HepG2 (cell line): Measurements from ENCODE around the gene TMEM117. TPM values are rescaled to one million over a fixed set of nuclear protein-coding genes. Genes with fewer than 3 reads are reported as not detected.

Experiments
- ATAC-seq: fragments of 200-7000 bp; cut with Tn5 transposase; 3 replicates; pipeline ENCODE4 v1.9.1; 2020; ENCODE audit warnings: mild to moderate bottlenecking, moderate library complexity
- BruUV-seq: library from RNA; stranded (reverse); fragments of 400-500 nt; replicated peaks from 2 replicates; lab custom pipeline; 2021; lab: Mats Ljungman, UMichigan
- CTCF ChIA-PET: fragments of 300-600 bp; formaldehyde crosslinking; extraction: SDS; loops from one replicate; lab custom pipeline; 2021; ENCODE audit warnings: low total read pairs, inconsistent platforms, low intra/inter-chr PET ratio; lab: Yijun Ruan, JAX
- POLR2A ChIA-PET: fragments of 350-600 bp; sonication (Branson Sonifier 250); formaldehyde crosslinking; loops from one replicate; lab custom pipeline; 2020; ENCODE audit warnings: antibody characterized with exemption, inconsistent platforms; lab: Yijun Ruan, JAX
- DNase-seq: peaks from one replicate; pipeline ENCODE4 v3.0.0-alpha.2; 2015; ENCODE audit warnings: low spot score
- FAIRE-seq: peaks from 3 replicates; lab custom pipeline; 2011; peaks lifted over from hg19 to GRCh38; lab: Jason Lieb, UNC
- H2AFZ ChIP-seq: one replicate; pipeline ENCODE4 v1.6.1; 2011; ENCODE audit warnings: low read length, inconsistent platforms
- H3K27ac ChIP-seq: fragments of 300-600 bp; 3 replicates; pipeline ENCODE4 v1.8.0; 2011; ENCODE audit warnings: mixed run types, mild to moderate bottlenecking, mixed read lengths, low read length, inconsistent platforms; ENCODE audit not compliant: insufficient read depth; ENCODE audit errors: extremely low read length
- H3K27me3 ChIP-seq, 2 experiments: fragments of 200-600 bp in 1 of 2; 2 replicates in 1 of 2; 3 replicates in 1 of 2; pipeline versions ENCODE4 v1.6.0 to v1.8.0; 2011; ENCODE audit warnings: low read length in 2 of 2, mild to moderate bottlenecking in 2 of 2, moderate library complexity in 2 of 2, inconsistent platforms in 1 of 2; ENCODE audit not compliant: insufficient read depth in 2 of 2, control insufficient read depth in 1 of 2
- H3K36me3 ChIP-seq, 2 experiments: fragments of 200-600 bp in 1 of 2; replicated peaks in 1 of 2; 2 replicates in 1 of 2; 3 replicates in 1 of 2; pipeline versions ENCODE4 v1.5.1 to v1.8.0; 2011; ENCODE audit warnings: low read length in 2 of 2, inconsistent platforms in 1 of 2; ENCODE audit not compliant: insufficient read depth in 2 of 2, control insufficient read depth in 1 of 2
- H3K4me1 ChIP-seq: 2 replicates; pipeline ENCODE4 v1.5.1; 2012; ENCODE audit warnings: low read length, inconsistent platforms; ENCODE audit not compliant: insufficient read depth
- H3K4me2 ChIP-seq: 2 replicates; pipeline ENCODE4 v1.6.0; 2011; ENCODE audit warnings: low read depth, low read length, inconsistent platforms
- H3K4me3 ChIP-seq, 3 experiments: fragments of 200-600 bp in 1 of 3; sonication (generic), shearing (Covaris generic) in 1 of 3; replicated peaks in 1 of 3; 2 replicates each; pipeline ENCODE4 v1.5.1; 2011 to 2016; ENCODE audit warnings: low read length in 3 of 3, inconsistent platforms in 2 of 3, low read depth in 2 of 3, mild to moderate bottlenecking in 2 of 3, control low read depth in 1 of 3, mixed read lengths in 1 of 3; ENCODE audit not compliant: insufficient read depth in 1 of 3
- H3K79me2 ChIP-seq: one replicate; pipeline ENCODE4 v1.6.1; 2011; ENCODE audit warnings: low read length, inconsistent platforms; ENCODE audit not compliant: insufficient read depth
- H3K9ac ChIP-seq: 2 replicates; pipeline ENCODE4 v1.6.0; 2011; ENCODE audit warnings: mild to moderate bottlenecking, low read depth, low read length, inconsistent platforms; ENCODE audit not compliant: insufficient read depth
- H3K9me3 ChIP-seq: 2 replicates; pipeline ENCODE4 v1.5.1; 2012; ENCODE audit warnings: mild to moderate bottlenecking, low read length
- H4K20me1 ChIP-seq: 2 replicates; pipeline ENCODE4 v1.6.0; 2011; ENCODE audit warnings: inconsistent platforms, mild to moderate bottlenecking, low read length, moderate library complexity; ENCODE audit not compliant: insufficient read depth
- AGO1 ChIP-seq: fragments of 200-400 bp; formaldehyde crosslinking; IDR thresholded peaks from 2 replicates; pipeline ENCODE4 v1.6.1; 2017; ENCODE audit warnings: mild to moderate bottlenecking, low read depth, low read length, moderate library complexity; ENCODE audit not compliant: poor library complexity, severe bottlenecking
- CEBPB ChIP-seq: IDR thresholded peaks from 2 replicates; pipeline ENCODE4 v1.6.1; 2011; ENCODE audit warnings: low read depth, low read length, improper control_type of control experiment, borderline replicate concordance
- EP300 ChIP-seq, 3 experiments: sonication (generic) in 1 of 3; formaldehyde crosslinking in 1 of 3; IDR thresholded peaks; 2 replicates each; pipeline versions ENCODE4 v1.5.1 to v1.6.1; 2011 to 2020; ENCODE audit warnings: low read depth in 2 of 3, low read length in 2 of 3, borderline replicate concordance in 1 of 3, improper control_type of control experiment in 1 of 3, mild to moderate bottlenecking in 1 of 3, missing genetic modification reagents in 1 of 3, moderate library complexity in 1 of 3
- FOXA3 ChIP-seq: IDR thresholded peaks from 2 replicates; pipeline ENCODE4 v1.6.1; 2016; ENCODE audit warnings: missing genetic modification reagents, missing compliant biosample characterization
- FOXJ3 ChIP-seq: sonication (generic); formaldehyde crosslinking; IDR thresholded peaks from 2 replicates; pipeline ENCODE4 v1.4.0; 2020; ENCODE audit warnings: missing genetic modification reagents, mild to moderate bottlenecking, borderline replicate concordance
- GATA4 ChIP-seq: sonication (generic); IDR thresholded peaks from 2 replicates; pipeline ENCODE4 v1.6.1; 2016; ENCODE audit warnings: antibody characterized with exemption, low read depth, borderline replicate concordance
- HDAC1 ChIP-seq: sonication (generic); formaldehyde crosslinking; IDR thresholded peaks from 2 replicates; pipeline ENCODE4 v1.5.1; 2020; ENCODE audit warnings: mild to moderate bottlenecking, missing genetic modification reagents
- MEIS2 ChIP-seq: sonication (generic); formaldehyde crosslinking; IDR thresholded peaks from 2 replicates; pipeline ENCODE4 v1.9.0; 2021; ENCODE audit warnings: mild to moderate bottlenecking, missing genetic modification reagents
- NFIC ChIP-seq: IDR thresholded peaks from 2 replicates; pipeline ENCODE4 v1.6.1; 2012; ENCODE audit warnings: mild to moderate bottlenecking, low read length, inconsistent platforms
- PITX1 ChIP-seq: sonication (generic); formaldehyde crosslinking; IDR thresholded peaks from 2 replicates; pipeline ENCODE4 v1.5.1; 2020; ENCODE audit warnings: mild to moderate bottlenecking, missing genetic modification reagents
- RFXANK ChIP-seq: IDR thresholded peaks from 2 replicates; pipeline ENCODE4 v1.6.1; 2016
- SATB2 ChIP-seq: sonication (generic); formaldehyde crosslinking; IDR thresholded peaks from 2 replicates; pipeline ENCODE4 v1.5.0; 2020; ENCODE audit warnings: missing genetic modification reagents
- SETDB1 ChIP-seq: sonication (generic); formaldehyde crosslinking; IDR thresholded peaks from 2 replicates; pipeline ENCODE4 v1.5.1; 2020; ENCODE audit warnings: missing genetic modification reagents, mild to moderate bottlenecking, borderline replicate concordance
- SIN3B ChIP-seq: fragments of 150-350 bp; IDR thresholded peaks from 2 replicates; pipeline ENCODE4 v1.6.1; 2014; ENCODE audit warnings: low read length
- TBX3 ChIP-seq: fragments of 450-650 bp; IDR thresholded peaks from 2 replicates; pipeline ENCODE4 v1.6.1; 2017; ENCODE audit warnings: antibody characterized with exemption, mild to moderate bottlenecking, inconsistent platforms, borderline replicate concordance
- YY1 ChIP-seq: IDR thresholded peaks from 2 replicates; pipeline ENCODE4 v1.6.1; 2011; ENCODE audit warnings: low read length, low read depth, moderate library complexity, mild to moderate bottlenecking; ENCODE audit not compliant: insufficient read depth, insufficient replicate concordance
- ZNF430 ChIP-seq: sonication (generic); formaldehyde crosslinking; IDR thresholded peaks from 2 replicates; pipeline ENCODE4 v1.9.0; 2021; ENCODE audit warnings: mild to moderate bottlenecking, missing genetic modification reagents
- ZNF513 ChIP-seq: sonication (generic); formaldehyde crosslinking; conservative IDR thresholded peaks from 2 replicates; pipeline ENCODE4 v1.5.0; 2020; ENCODE audit warnings: missing genetic modification reagents
- ZNF670 ChIP-seq: sonication (generic); formaldehyde crosslinking; IDR thresholded peaks from 2 replicates; pipeline ENCODE4 v1.8.0; 2022; ENCODE audit warnings: mild to moderate bottlenecking, missing genetic modification reagents, borderline replicate concordance
- ZNF781 ChIP-seq: sonication (generic); formaldehyde crosslinking; IDR thresholded peaks from 2 replicates; pipeline ENCODE4 v1.5.1; 2020; ENCODE audit warnings: borderline replicate concordance, mild to moderate bottlenecking, missing genetic modification reagents; ENCODE audit errors: not compliant biosample characterization
- ZSCAN12 ChIP-seq: sonication (generic); formaldehyde crosslinking; IDR thresholded peaks from 2 replicates; pipeline ENCODE4 v1.9.0; 2021; ENCODE audit warnings: mild to moderate bottlenecking, missing genetic modification reagents
- in situ Hi-C: cut with HindIII; loops from 2 replicates; pipeline ENCODE4 v1.10.0; 2017; ENCODE audit warnings: low pct_unique_long_range_greater_than_20kb; ENCODE audit not compliant: extremely low pct_ligation_motif_present
- intact Hi-C: fragments of 100-400 bp; cut with micrococcal nuclease; formaldehyde crosslinking; loops from one replicate; pipeline ENCODE4 v1.10.0; 2022; ENCODE audit not compliant: unreplicated experiment
- polyA plus RNA-seq, 8 experiments: library from polyadenylated mRNA; depleted of rRNA in 3 of 8; stranded (reverse) in 7 of 8; unstranded in 1 of 8; fragments of >200 nt; fragmentation: Illumina TruSeq in 4 of 8; extraction: Trizol in 4 of 8; gene quantifications; 2 replicates each; pipeline versions ENCODE4 v1.2.1 to v1.2.3, GENCODE V29; 2011 to 2016; ENCODE audit warnings: low read depth in 4 of 8, missing spikeins in 1 of 8, mixed read lengths in 1 of 8; ENCODE audit not compliant: insufficient read depth in 1 of 8
- total RNA-seq, 5 experiments: library from RNA; depleted of rRNA; stranded (reverse); fragments of >200 nt; fragmentation: Illumina TruSeq; extraction: Trizol; gene quantifications; 2 replicates each; pipeline ENCODE4 v1.2.3, GENCODE V29; 2016; ENCODE audit warnings: low read depth in 1 of 5
- TF ChIP-seq, protein P1 (sequence below): sonication (generic); formaldehyde crosslinking; IDR thresholded peaks from 2 replicates; pipeline ENCODE4 v1.4.0; 2020; ENCODE audit warnings: missing genetic modification reagents, borderline replicate concordance
- TF ChIP-seq, protein P2 (sequence below): sonication (generic); formaldehyde crosslinking; IDR thresholded peaks from 2 replicates; pipeline ENCODE4 v1.5.0; 2020; ENCODE audit warnings: missing genetic modification reagents

TMEM117 gene
- total and polyA plus RNA-seq, 2 of the 13 experiments (the other 11 are each of a cell fraction or from before 2014, with no cell fraction given) = 2.8 to 8.5 TPM

DNA sequence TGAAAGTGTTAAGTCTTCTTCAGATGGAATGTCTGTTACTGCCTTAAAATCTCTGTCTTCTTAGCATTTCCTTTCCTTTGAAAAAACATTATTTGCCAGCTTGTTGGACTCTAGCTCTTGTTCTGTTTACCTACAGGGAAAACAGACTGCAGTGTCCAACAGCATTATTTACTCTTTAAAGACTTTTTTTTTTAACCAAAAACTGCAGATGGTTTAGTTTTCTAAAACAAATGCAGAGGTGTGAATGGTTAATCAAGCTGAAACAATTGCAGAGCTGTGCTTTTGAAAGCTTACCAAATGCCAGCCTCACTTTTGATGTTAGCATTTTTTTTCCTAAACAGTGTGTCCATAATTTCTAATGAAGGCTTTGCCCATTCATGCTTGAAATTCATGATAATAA, 323.3 kb downstream of the TMEM117 start:
- peak; percentile 14 for DNase-seq
- Histone ChIP-seq H3K27me3 (no peaks in the 10 kb centered on the region), H3K79me2 (no peaks in the 10 kb centered on the region), H3K4me3 (no peak overlapping the region), H3K9me3 (no peaks in the 10 kb centered on the region), H3K9ac (no peak overlapping the region), H3K36me3 (no peaks in the 10 kb centered on the region), H3K4me1 (peaks cover 17% of the 10 kb centered on the region), H4K20me1 (no peaks in the 10 kb centered on the region), H2AFZ (no peak overlapping the region), H3K4me2 (0 out of 2 replicates have a peak overlapping the region, but pooled peaks have one; percentile 13), H3K27ac (peak overlapping the region; percentile 1)
- in situ Hi-C loops (no loop called here), intact Hi-C loops (no loop called here)
- BruUV-seq = no TSS peak
- ATAC-seq = peak; percentile 76
- peak; percentile 42 for FAIRE-seq
- POLR2A ChIA-PET = no interaction called here
- CTCF ChIA-PET = no interaction called here
- peak; percentile 59 for TF ChIP-seq FOXA3
- no peak for TF ChIP-seq YY1
- no peak for TF ChIP-seq RFXANK (CRISPR knock-in tag)
- TF ChIP-seq ZNF670 (CRISPR knock-in tag) = no peak
- TF ChIP-seq TBX3 = peak; percentile 42; the same call in 1 of the 2 replicates
- TF ChIP-seq NFIC = peak; percentile 48; the same call in 1 of the 2 replicates
- TF ChIP-seq GATA4 = no peak
- TF ChIP-seq, protein P1, sequence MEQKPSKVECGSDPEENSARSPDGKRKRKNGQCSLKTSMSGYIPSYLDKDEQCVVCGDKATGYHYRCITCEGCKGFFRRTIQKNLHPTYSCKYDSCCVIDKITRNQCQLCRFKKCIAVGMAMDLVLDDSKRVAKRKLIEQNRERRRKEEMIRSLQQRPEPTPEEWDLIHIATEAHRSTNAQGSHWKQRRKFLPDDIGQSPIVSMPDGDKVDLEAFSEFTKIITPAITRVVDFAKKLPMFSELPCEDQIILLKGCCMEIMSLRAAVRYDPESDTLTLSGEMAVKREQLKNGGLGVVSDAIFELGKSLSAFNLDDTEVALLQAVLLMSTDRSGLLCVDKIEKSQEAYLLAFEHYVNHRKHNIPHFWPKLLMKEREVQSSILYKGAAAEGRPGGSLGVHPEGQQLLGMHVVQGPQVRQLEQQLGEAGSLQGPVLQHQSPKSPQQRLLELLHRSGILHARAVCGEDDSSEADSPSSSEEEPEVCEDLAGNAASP = no peak
- TF ChIP-seq MEIS2 = no peak
- no peak for TF ChIP-seq HDAC1 (CRISPR knock-in tag)
- no peak for TF ChIP-seq CEBPB
- no peak for TF ChIP-seq ZNF513 (CRISPR knock-in tag)
- TF ChIP-seq EP300 (IDR thresholded peaks at IDR 0.05; ENCODE audit: low read depth in 2 of 2, low read length in 2 of 2) = no peak
- no peak for TF ChIP-seq EP300 (CRISPR knock-in tag; IDR thresholded peaks at IDR 0.05; ENCODE audit: borderline replicate concordance)
- 0 out of 2 replicates have a peak, but pooled peaks have one; percentile 18 for TF ChIP-seq FOXJ3 (CRISPR knock-in tag)
- TF ChIP-seq ZNF781 (CRISPR knock-in tag) = no peak
- TF ChIP-seq SETDB1 = no peak
- TF ChIP-seq AGO1 = no peak
- TF ChIP-seq ZSCAN12 (CRISPR knock-in tag) = no peak
- TF ChIP-seq SIN3B = no peak
- no peak for TF ChIP-seq ZNF430
- no peak for TF ChIP-seq PITX1 (CRISPR knock-in tag)
- TF ChIP-seq, protein P2, sequence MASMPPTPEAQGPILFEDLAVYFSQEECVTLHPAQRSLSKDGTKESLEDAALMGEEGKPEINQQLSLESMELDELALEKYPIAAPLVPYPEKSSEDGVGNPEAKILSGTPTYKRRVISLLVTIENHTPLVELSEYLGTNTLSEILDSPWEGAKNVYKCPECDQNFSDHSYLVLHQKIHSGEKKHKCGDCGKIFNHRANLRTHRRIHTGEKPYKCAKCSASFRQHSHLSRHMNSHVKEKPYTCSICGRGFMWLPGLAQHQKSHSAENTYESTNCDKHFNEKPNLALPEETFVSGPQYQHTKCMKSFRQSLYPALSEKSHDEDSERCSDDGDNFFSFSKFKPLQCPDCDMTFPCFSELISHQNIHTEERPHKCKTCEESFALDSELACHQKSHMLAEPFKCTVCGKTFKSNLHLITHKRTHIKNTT (CRISPR knock-in tag) = no peak
- no peak for TF ChIP-seq SATB2 (CRISPR knock-in tag)
